Adrenal gland (tissue), 5 donors: ENCODE results near the gene PDIA4.

Experiments used
- CTCF ChIP-seq, 6 experiments: fragments of 450-650 bp in 4 of 6; fragments of 200-600 bp in 2 of 6; sonication (generic) in 1 of 6; IDR thresholded peaks; 1 replicate in 5 of 6; 2 replicates in 1 of 6; pipeline versions ENCODE4 v1.5.1 to v1.8.0; 2016 to 2021; ENCODE audit warnings: antibody characterized with exemption in 6 of 6, mild to moderate bottlenecking in 2 of 6, moderate library complexity in 1 of 6
- POLR2A ChIP-seq, 2 donors: fragments of 450-650 bp; IDR thresholded peaks; one replicate each; pipeline ENCODE4 v1.6.1; 2017; ENCODE audit warnings: antibody characterized with exemption in 2 of 2, mild to moderate bottlenecking in 2 of 2, moderate library complexity in 1 of 2
- donor health status: DM: no; HTN: no; CAD: no.

GRCh38 chr7:149036676-149037075, 8.4 kb upstream of the PDIA4 start:
- TF ChIP-seq CTCF (IDR thresholded peaks at IDR 0.05), result no peak
- TF ChIP-seq POLR2A (IDR thresholded peaks at IDR 0.05), result no peak
